ENCODE data around the gene STIM2.

DNA sequence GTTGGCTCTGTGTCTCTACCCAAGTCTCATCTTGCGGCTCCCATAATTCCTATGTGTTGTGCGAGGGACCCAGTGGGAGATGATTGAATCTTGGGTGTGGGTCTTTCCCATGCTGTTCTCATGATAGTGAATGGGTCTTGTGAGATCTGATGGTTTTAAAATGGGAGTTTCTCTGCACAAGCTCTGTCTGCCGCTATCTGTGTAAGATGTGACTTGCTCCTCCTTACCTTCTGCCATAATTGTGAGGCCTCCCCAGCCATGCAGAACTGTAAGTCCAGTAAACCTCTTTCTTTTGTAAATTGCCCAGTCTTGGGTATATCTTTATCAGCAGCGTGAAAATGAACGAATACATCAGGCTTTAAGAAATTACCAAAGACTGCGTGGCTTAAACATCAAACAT is 31.2 kb downstream of the STIM2 start:
- TF ChIP-seq EZH2 (IDR thresholded peaks at IDR 0.05; ENCODE audit: borderline replicate concordance, insufficient read depth, low read depth, low read length, poor library complexity, severe bottlenecking) = no peak
- no peak for TF ChIP-seq CTCF (IDR thresholded peaks at IDR 0.05)

All from B cell (primary cell).